SK-N-SH treated with all-trans-retinoic acid at 6 μM for 48 hours (cell line): ENCODE results near the gene TXLNG.

Experiments
- ATAC-seq: fragments of 200-7000 bp; cut with Tn5 transposase; 3 replicates; pipeline ENCODE4 v1.9.1; 2020; ENCODE audit warnings: mild to moderate bottlenecking, moderate library complexity
- ARNTL ChIP-seq: fragments of 450-650 bp; formaldehyde crosslinking; IDR thresholded peaks from 2 replicates; pipeline ENCODE4 v1.5.0; 2020; ENCODE audit warnings: low read depth, mild to moderate bottlenecking, moderate library complexity, borderline replicate concordance
- BACH2 ChIP-seq: fragments of 250-450 bp; sonication (Bioruptor Pico); IDR thresholded peaks from 2 replicates; pipeline ENCODE4 v1.9.0; 2021; ENCODE audit warnings: mild to moderate bottlenecking, borderline replicate concordance
- CSDC2 ChIP-seq: fragments of 250-450 bp; sonication (Bioruptor Pico); IDR thresholded peaks from 2 replicates; pipeline ENCODE4 v1.5.0; 2020; ENCODE audit warnings: mild to moderate bottlenecking, moderate library complexity
- ESRRG ChIP-seq: fragments of 250-450 bp; sonication (Bioruptor Pico); IDR thresholded peaks from 2 replicates; pipeline ENCODE4 v1.6.1; 2021; ENCODE audit warnings: mild to moderate bottlenecking
- GLIS3 ChIP-seq: fragments of 250-450 bp; sonication (Bioruptor Pico); IDR thresholded peaks from 2 replicates; pipeline ENCODE4 v1.5.0; 2020; ENCODE audit warnings: mild to moderate bottlenecking, moderate library complexity
- ISL1 ChIP-seq: fragments of 250-450 bp; sonication (Bioruptor Pico); IDR thresholded peaks from 2 replicates; pipeline ENCODE4 v2.1.2; 2022; ENCODE audit warnings: mild to moderate bottlenecking, moderate library complexity
- OSR1 ChIP-seq: fragments of 250-450 bp; sonication (Bioruptor Pico); IDR thresholded peaks from 2 replicates; pipeline ENCODE4 v1.8.0; 2022; ENCODE audit warnings: moderate library complexity, mild to moderate bottlenecking, inconsistent platforms
- POU6F1 ChIP-seq: fragments of 250-450 bp; sonication (Bioruptor Pico); IDR thresholded peaks from 2 replicates; pipeline ENCODE4 v1.8.0; 2021; ENCODE audit warnings: low read depth, mild to moderate bottlenecking, moderate library complexity, borderline replicate concordance
- PPARA ChIP-seq: fragments of 250-450 bp; sonication (Bioruptor Pico); IDR thresholded peaks from 2 replicates; pipeline ENCODE4 v1.5.0; 2020; ENCODE audit warnings: mild to moderate bottlenecking, borderline replicate concordance
- SNAI2 ChIP-seq: fragments of 250-450 bp; sonication (Bioruptor Pico); IDR thresholded peaks from 2 replicates; pipeline ENCODE4 v1.5.0; 2020; ENCODE audit warnings: mild to moderate bottlenecking, moderate library complexity
- TCF4 ChIP-seq: fragments of 250-450 bp; sonication (Bioruptor Pico); IDR thresholded peaks from 2 replicates; pipeline ENCODE4 v1.8.0; 2021; ENCODE audit warnings: mild to moderate bottlenecking, moderate library complexity, borderline replicate concordance
- ZC3H10 ChIP-seq: fragments of 250-450 bp; sonication (Bioruptor Pico); IDR thresholded peaks from 2 replicates; pipeline ENCODE4 v1.5.1; 2021; ENCODE audit warnings: mild to moderate bottlenecking, moderate library complexity
- ZFP3 ChIP-seq: fragments of 250-450 bp; sonication (Bioruptor Pico); IDR thresholded peaks from 2 replicates; pipeline ENCODE4 v1.5.0; 2020; ENCODE audit warnings: mild to moderate bottlenecking, moderate library complexity
- ZFP30 ChIP-seq: fragments of 450-650 bp; formaldehyde crosslinking; IDR thresholded peaks from 2 replicates; pipeline ENCODE4 v1.5.0; 2022; ENCODE audit warnings: mild to moderate bottlenecking, moderate library complexity
- ZNF565 ChIP-seq: fragments of 450-650 bp; formaldehyde crosslinking; conservative IDR thresholded peaks from 2 replicates; pipeline ENCODE4 v1.5.0; 2020; ENCODE audit warnings: low read depth, mild to moderate bottlenecking, moderate library complexity
- ZNF8 ChIP-seq: fragments of 450-650 bp; formaldehyde crosslinking; IDR thresholded peaks from 2 replicates; pipeline ENCODE4 v1.5.0; 2020; ENCODE audit warnings: mild to moderate bottlenecking, moderate library complexity
- TF ChIP-seq, protein P1 (sequence below): fragments of 250-450 bp; sonication (Bioruptor Pico); IDR thresholded peaks from 2 replicates; pipeline ENCODE4 v1.5.0; 2020; ENCODE audit warnings: mild to moderate bottlenecking, moderate library complexity
- TF ChIP-seq, protein P2 (sequence below): fragments of 250-450 bp; sonication (Bioruptor Pico); IDR thresholded peaks from 2 replicates; pipeline ENCODE4 v1.5.1; 2021; ENCODE audit warnings: mild to moderate bottlenecking, moderate library complexity
- TF ChIP-seq, protein P3 (sequence below): fragments of 250-450 bp; sonication (Bioruptor Pico); IDR thresholded peaks from 2 replicates; pipeline ENCODE4 v1.5.1; 2020; ENCODE audit warnings: low read depth, mild to moderate bottlenecking, moderate library complexity
- TF ChIP-seq, protein P4 (sequence below): fragments of 250-450 bp; sonication (Bioruptor Pico); IDR thresholded peaks from 2 replicates; pipeline ENCODE4 v1.8.0; 2020; ENCODE audit warnings: mild to moderate bottlenecking, moderate library complexity, borderline replicate concordance

The TXLNG gene

DNA sequence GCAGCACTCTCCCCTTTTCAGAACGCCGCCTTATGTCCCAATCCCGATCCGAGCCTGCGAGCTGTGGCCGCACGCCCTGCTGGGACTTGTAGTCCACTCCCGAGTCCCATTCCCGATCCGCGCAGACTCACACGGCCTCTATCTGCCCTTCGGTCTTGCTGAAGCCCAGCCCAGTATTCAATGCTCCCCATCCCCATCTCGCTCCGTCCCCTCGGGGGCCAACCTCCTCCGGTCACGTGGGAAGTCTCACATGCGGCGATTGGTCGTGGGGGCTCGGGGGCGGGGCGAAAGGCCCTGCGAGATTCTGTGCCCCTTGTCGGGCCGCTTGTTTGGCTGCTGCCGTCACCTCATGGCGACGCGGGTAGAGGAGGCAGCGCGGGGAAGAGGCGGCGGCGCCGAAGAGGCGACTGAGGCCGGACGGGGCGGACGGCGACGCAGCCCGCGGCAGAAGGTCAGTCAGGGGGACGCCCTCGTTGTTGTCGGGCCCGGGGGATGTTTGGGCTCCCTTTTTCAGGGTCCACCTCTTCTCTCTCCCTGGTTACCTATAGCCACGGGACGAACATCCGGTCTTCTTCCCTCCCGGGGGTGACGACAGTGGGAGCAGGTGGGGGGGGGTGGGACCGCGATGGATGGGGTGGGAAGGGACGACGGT, at the start of gene TXLNG:
TXLNG (plus strand) TSS at position 328 of the 652 bp plus-strand sequence; CDS start at position 350, 22 bp downstream.
- TF ChIP-seq ZNF8 (CRISPR knock-in tag), result no peak
- no peak for TF ChIP-seq ZFP3 (CRISPR knock-in tag)
- no peak for TF ChIP-seq TCF4 (CRISPR knock-in tag)
- ATAC-seq, result peak; percentile 99

- no peak for ATAC-seq
Measured at GRCh38 chrX:16737024-16737423, 49.2 kb upstream of the TXLNG start.

GRCh38 chrX:16739574-16739973, 46.7 kb upstream of the TXLNG start:
- ATAC-seq, result no peak
- no peak for TF ChIP-seq ESRRG (CRISPR knock-in tag)
- TF ChIP-seq ZFP3 (CRISPR knock-in tag), result no peak
- TF ChIP-seq ZNF8 (CRISPR knock-in tag), result no peak
- no peak for TF ChIP-seq TCF4 (CRISPR knock-in tag)
- TF ChIP-seq, protein P1, sequence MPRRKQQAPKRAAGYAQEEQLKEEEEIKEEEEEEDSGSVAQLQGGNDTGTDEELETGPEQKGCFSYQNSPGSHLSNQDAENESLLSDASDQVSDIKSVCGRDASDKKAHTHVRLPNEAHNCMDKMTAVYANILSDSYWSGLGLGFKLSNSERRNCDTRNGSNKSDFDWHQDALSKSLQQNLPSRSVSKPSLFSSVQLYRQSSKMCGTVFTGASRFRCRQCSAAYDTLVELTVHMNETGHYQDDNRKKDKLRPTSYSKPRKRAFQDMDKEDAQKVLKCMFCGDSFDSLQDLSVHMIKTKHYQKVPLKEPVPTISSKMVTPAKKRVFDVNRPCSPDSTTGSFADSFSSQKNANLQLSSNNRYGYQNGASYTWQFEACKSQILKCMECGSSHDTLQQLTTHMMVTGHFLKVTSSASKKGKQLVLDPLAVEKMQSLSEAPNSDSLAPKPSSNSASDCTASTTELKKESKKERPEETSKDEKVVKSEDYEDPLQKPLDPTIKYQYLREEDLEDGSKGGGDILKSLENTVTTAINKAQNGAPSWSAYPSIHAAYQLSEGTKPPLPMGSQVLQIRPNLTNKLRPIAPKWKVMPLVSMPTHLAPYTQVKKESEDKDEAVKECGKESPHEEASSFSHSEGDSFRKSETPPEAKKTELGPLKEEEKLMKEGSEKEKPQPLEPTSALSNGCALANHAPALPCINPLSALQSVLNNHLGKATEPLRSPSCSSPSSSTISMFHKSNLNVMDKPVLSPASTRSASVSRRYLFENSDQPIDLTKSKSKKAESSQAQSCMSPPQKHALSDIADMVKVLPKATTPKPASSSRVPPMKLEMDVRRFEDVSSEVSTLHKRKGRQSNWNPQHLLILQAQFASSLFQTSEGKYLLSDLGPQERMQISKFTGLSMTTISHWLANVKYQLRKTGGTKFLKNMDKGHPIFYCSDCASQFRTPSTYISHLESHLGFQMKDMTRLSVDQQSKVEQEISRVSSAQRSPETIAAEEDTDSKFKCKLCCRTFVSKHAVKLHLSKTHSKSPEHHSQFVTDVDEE, result no peak
- TF ChIP-seq, protein P2, sequence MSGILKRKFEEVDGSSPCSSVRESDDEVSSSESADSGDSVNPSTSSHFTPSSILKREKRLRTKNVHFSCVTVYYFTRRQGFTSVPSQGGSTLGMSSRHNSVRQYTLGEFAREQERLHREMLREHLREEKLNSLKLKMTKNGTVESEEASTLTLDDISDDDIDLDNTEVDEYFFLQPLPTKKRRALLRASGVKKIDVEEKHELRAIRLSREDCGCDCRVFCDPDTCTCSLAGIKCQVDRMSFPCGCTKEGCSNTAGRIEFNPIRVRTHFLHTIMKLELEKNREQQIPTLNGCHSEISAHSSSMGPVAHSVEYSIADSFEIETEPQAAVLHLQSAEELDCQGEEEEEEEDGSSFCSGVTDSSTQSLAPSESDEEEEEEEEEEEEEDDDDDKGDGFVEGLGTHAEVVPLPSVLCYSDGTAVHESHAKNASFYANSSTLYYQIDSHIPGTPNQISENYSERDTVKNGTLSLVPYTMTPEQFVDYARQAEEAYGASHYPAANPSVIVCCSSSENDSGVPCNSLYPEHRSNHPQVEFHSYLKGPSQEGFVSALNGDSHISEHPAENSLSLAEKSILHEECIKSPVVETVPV (CRISPR knock-in tag), result no peak
- TF ChIP-seq BACH2 (CRISPR knock-in tag), result no peak

More at GRCh38 chrX:16737024-16737423, 49.2 kb upstream of the TXLNG start:
- TF ChIP-seq PPARA (CRISPR knock-in tag) (no peak), CSDC2 (CRISPR knock-in tag) (no peak), ESRRG (CRISPR knock-in tag) (no peak), OSR1 (CRISPR knock-in tag) (no peak), GLIS3 (CRISPR knock-in tag) (no peak), SNAI2 (CRISPR knock-in tag) (no peak), ZNF565 (no peak), TCF4 (CRISPR knock-in tag) (no peak), ZFP30 (no peak), ISL1 (CRISPR knock-in tag) (no peak), ARNTL (CRISPR knock-in tag) (no peak), ZFP3 (CRISPR knock-in tag) (no peak), ZC3H10 (CRISPR knock-in tag) (no peak), POU6F1 (CRISPR knock-in tag) (no peak)
- TF ChIP-seq, protein P3, sequence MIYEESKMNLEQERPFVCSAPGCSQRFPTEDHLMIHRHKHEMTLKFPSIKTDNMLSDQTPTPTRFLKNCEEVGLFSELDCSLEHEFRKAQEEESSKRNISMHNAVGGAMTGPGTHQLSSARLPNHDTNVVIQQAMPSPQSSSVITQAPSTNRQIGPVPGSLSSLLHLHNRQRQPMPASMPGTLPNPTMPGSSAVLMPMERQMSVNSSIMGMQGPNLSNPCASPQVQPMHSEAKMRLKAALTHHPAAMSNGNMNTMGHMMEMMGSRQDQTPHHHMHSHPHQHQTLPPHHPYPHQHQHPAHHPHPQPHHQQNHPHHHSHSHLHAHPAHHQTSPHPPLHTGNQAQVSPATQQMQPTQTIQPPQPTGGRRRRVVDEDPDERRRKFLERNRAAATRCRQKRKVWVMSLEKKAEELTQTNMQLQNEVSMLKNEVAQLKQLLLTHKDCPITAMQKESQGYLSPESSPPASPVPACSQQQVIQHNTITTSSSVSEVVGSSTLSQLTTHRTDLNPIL, result no peak
- TF ChIP-seq, protein P1, result no peak
- TF ChIP-seq, protein P4, sequence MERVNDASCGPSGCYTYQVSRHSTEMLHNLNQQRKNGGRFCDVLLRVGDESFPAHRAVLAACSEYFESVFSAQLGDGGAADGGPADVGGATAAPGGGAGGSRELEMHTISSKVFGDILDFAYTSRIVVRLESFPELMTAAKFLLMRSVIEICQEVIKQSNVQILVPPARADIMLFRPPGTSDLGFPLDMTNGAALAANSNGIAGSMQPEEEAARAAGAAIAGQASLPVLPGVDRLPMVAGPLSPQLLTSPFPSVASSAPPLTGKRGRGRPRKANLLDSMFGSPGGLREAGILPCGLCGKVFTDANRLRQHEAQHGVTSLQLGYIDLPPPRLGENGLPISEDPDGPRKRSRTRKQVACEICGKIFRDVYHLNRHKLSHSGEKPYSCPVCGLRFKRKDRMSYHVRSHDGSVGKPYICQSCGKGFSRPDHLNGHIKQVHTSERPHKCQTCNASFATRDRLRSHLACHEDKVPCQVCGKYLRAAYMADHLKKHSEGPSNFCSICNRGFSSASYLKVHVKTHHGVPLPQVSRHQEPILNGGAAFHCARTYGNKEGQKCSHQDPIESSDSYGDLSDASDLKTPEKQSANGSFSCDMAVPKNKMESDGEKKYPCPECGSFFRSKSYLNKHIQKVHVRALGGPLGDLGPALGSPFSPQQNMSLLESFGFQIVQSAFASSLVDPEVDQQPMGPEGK (CRISPR knock-in tag), result no peak
- TF ChIP-seq, protein P2 (CRISPR knock-in tag), result no peak
